Thyroid gland (tissue), 4 donors: ENCODE results near the gene ZNF224.

ENCODE experiments used
- CTCF ChIP-seq, 6 experiments: fragments of 200-600 bp in 3 of 6; fragments of 450-650 bp in 3 of 6; sonication (generic) in 3 of 6; IDR thresholded peaks; one replicate each; pipeline ENCODE4 v1.5.1; 2016 to 2019; ENCODE audit warnings: antibody characterized with exemption in 6 of 6, mild to moderate bottlenecking in 2 of 6, inconsistent platforms in 1 of 6, moderate library complexity in 1 of 6
- POLR2A ChIP-seq, 2 donors: fragments of 450-650 bp; IDR thresholded peaks; one replicate each; pipeline ENCODE4 v1.6.1; 2017; ENCODE audit warnings: antibody characterized with exemption in 2 of 2, mild to moderate bottlenecking in 2 of 2, moderate library complexity in 1 of 2

- no peak for TF ChIP-seq CTCF (IDR thresholded peaks at IDR 0.05)
- TF ChIP-seq POLR2A (IDR thresholded peaks at IDR 0.05): peak in 1 of 2 donors; percentile 52
Measured at GRCh38 chr19:44051650-44052402, 42.3 kb upstream of the ZNF224 start, which contains the start of gene ZNF223.
